Breast epithelium (tissue), 4 donors: Measurements from ENCODE around the gene ARHGAP15. TPM values are rescaled to one million over a fixed set of nuclear protein-coding genes. Genes with fewer than 3 reads are reported as not detected.

ENCODE experiments used
- DNase-seq, 2 donors: peaks; one replicate each; pipeline ENCODE4 v3.0.0-alpha.2; 2019; ENCODE audit warnings: low spot score in 2 of 2
- H3K27ac ChIP-seq, 2 donors: fragments of 200-600 bp; sonication (generic) in 1 of 2; one replicate each; pipeline ENCODE4 v1.5.1; 2016 to 2019; ENCODE audit warnings: mild to moderate bottlenecking in 1 of 2
- H3K27me3 ChIP-seq, 2 donors: fragments of 200-600 bp; sonication (generic) in 1 of 2; one replicate each; pipeline versions ENCODE4 v1.5.1 to v1.6.0; 2017 to 2019; ENCODE audit warnings: control low read depth in 1 of 2, mild to moderate bottlenecking in 1 of 2
- H3K36me3 ChIP-seq: fragments of 200-600 bp; one replicate; pipeline ENCODE4 v1.5.1; 2019
- H3K4me1 ChIP-seq, 2 donors: fragments of 200-600 bp; sonication (generic); one replicate each; pipeline ENCODE4 v1.5.1; 2016 to 2019; ENCODE audit warnings: control low read depth in 1 of 2
- H3K4me3 ChIP-seq, 3 donors: fragments of 200-600 bp; sonication (generic); 1 replicate in 2 of 3; 2 replicates in 1 of 3; pipeline ENCODE4 v1.5.1; 2016 to 2019; ENCODE audit warnings: mild to moderate bottlenecking in 3 of 3, moderate library complexity in 2 of 3
- H3K9me3 ChIP-seq, 2 donors: fragments of 200-600 bp; sonication (generic) in 1 of 2; one replicate each; pipeline ENCODE4 v1.5.1; 2016 to 2019; ENCODE audit warnings: control low read depth in 1 of 2
- POLR2A ChIP-seq: fragments of 450-650 bp; IDR thresholded peaks from one replicate; pipeline ENCODE4 v1.6.1; 2016; ENCODE audit warnings: antibody characterized with exemption, mild to moderate bottlenecking, moderate library complexity
- POLR2AphosphoS5 ChIP-seq, 3 donors: sonication (generic); formaldehyde crosslinking; IDR thresholded peaks; one replicate each; pipeline ENCODE4 v1.6.1; 2017; ENCODE audit warnings: antibody characterized with exemption in 3 of 3
- intact Hi-C: fragments of 100-400 bp; cut with DNase I; formaldehyde crosslinking; loops from one replicate; pipeline ENCODE4 v1.15.1; 2023; ENCODE audit warnings: low total_unique reads
- total RNA-seq, 3 donors: library from RNA; depleted of rRNA; stranded (reverse); fragments of >200 nt; gene quantifications; one replicate each; pipeline ENCODE4 v1.1.0, GENCODE V29; 2016
- TF ChIP-seq, protein P1 (sequence below), 3 donors: fragments of 450-650 bp; IDR thresholded peaks; one replicate each; pipeline ENCODE4 v1.5.1; 2016 to 2017; ENCODE audit warnings: antibody characterized with exemption in 3 of 3, mild to moderate bottlenecking in 3 of 3, moderate library complexity in 3 of 3

Gene ARHGAP15
- total RNA-seq, 3 donors from 2014 or later: 8.9 to 13.4 (median 10.7) TPM

DNA sequence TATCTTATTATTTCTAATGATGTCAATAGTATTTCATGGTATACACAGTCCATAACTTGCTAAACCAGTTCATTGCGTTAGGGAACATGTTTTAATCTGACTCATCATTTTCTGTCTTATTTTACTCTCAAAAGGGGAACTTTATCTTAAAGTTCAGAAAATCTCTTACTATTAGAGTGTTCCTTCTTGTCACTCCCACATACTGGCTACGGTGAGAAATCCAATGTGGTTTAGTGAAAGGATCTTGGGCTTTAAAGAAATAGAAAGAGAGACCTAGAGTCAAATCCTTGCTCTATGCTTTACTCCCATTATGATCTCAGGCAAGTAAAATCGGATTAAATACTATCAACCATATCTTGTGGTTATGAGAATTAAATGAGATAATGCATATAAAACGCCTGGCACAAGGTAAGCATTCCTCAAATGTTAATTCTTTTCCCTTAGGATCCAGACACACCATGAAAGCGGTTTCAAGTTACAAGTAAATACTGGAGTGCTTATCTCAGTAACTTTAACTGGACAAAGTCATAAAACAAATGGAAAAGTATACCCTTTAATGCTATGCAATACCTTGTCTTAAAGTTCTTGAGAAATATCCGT is 576.0 kb downstream of the ARHGAP15 start:
- no peaks in the 10 kb centered on the region for H3K9me3 ChIP-seq
- no peaks in the 10 kb centered on the region for H3K36me3 ChIP-seq
- peaks cover 0 to 6% of the 10 kb centered on the region in 2 donors for H3K4me1 ChIP-seq
- no peak overlapping the region for H3K27ac ChIP-seq
- DNase-seq: no peak
- intact Hi-C loops: no loop called here
- TF ChIP-seq POLR2AphosphoS5 (IDR thresholded peaks at IDR 0.05) (no peak), POLR2A (no peak)
- TF ChIP-seq, protein P1, sequence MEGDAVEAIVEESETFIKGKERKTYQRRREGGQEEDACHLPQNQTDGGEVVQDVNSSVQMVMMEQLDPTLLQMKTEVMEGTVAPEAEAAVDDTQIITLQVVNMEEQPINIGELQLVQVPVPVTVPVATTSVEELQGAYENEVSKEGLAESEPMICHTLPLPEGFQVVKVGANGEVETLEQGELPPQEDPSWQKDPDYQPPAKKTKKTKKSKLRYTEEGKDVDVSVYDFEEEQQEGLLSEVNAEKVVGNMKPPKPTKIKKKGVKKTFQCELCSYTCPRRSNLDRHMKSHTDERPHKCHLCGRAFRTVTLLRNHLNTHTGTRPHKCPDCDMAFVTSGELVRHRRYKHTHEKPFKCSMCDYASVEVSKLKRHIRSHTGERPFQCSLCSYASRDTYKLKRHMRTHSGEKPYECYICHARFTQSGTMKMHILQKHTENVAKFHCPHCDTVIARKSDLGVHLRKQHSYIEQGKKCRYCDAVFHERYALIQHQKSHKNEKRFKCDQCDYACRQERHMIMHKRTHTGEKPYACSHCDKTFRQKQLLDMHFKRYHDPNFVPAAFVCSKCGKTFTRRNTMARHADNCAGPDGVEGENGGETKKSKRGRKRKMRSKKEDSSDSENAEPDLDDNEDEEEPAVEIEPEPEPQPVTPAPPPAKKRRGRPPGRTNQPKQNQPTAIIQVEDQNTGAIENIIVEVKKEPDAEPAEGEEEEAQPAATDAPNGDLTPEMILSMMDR (IDR thresholded peaks at IDR 0.05): no peak
- no peak overlapping the region for H3K4me3 ChIP-seq
- H3K27me3 ChIP-seq: no peaks in the 10 kb centered on the region

DNA sequence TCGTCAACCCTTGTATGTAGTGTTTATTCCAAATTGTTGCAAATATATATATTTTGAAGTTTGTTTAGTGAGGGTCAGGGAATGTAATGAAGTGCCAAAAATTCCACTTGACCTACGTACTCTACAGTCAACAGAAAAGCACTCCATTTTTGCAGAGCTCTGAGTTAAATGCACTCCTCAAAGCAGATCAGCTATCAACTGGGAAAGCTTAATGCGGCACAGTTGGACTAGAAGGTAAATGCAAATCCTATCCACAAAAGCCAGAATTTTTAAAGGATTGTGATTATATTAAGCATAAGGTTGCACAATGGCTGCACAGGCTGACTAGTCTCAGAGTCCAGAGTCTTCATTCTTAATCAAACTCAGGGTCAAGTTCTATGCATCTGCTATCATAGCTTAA is 577.1 kb downstream of the ARHGAP15 start:
- H3K9me3 ChIP-seq: no peaks in the 10 kb centered on the region
- no peaks in the 10 kb centered on the region for H3K4me1 ChIP-seq
- no peak overlapping the region for H3K27ac ChIP-seq
- no peaks in the 10 kb centered on the region for H3K27me3 ChIP-seq
- H3K4me3 ChIP-seq: no peak overlapping the region
- TF ChIP-seq, protein P1 (IDR thresholded peaks at IDR 0.05): no peak
- TF ChIP-seq POLR2A (no peak), POLR2AphosphoS5 (IDR thresholded peaks at IDR 0.05) (no peak)
- DNase-seq: no peak
- H3K36me3 ChIP-seq: no peaks in the 10 kb centered on the region
- intact Hi-C loops: no loop called here

DNA sequence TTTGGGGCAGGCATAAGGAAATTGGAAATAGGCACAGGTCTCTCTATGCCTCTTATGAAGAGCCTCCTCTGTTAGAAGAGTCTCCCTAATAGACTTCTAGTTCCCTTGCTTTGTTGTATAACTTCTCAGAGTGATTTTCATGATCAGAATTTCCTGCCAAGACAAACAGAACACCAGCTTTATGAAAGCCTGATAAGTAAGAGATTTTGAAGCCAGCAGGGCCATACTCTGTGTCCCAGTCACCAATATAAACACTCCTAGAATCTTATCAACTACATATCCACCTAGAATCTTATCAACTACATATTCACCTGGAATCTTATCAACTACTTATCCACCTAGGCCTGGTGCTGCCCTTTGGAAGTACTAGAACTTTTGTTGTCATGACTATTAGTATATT is 579.5 kb downstream of the ARHGAP15 start:
- TF ChIP-seq, protein P1 (IDR thresholded peaks at IDR 0.05): no peak
- TF ChIP-seq POLR2A (no peak), POLR2AphosphoS5 (IDR thresholded peaks at IDR 0.05) (no peak)
- Histone ChIP-seq H3K27me3 (no peaks in the 10 kb centered on the region), H3K4me3 (no peak overlapping the region), H3K9me3 (no peaks in the 10 kb centered on the region), H3K4me1 (no peaks in the 10 kb centered on the region), H3K36me3 (no peaks in the 10 kb centered on the region), H3K27ac (no peak overlapping the region)
- intact Hi-C loops: no loop called here
- no peak for DNase-seq

DNA sequence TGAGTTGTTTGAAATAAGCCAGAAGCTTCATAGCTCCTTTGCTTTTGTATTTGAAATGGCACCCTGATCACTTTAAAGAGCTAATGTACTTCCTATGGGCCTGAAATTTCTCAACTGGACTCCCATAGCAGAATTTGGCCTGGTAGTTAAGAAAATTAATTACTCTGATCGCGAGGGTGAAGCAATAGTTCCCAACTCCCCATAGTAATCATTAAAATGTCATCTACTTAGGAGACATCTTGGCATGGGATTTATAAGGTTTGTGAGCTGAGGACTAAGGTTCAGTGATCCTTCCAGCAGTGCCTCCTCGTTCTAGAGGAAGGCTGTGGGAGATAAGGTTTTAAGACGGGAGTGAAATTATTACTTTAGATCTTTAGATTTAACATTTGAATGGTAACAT is 581.0 kb downstream of the ARHGAP15 start:
- intact Hi-C loops: no loop called here
- Histone ChIP-seq H3K4me1 (no peaks in the 10 kb centered on the region), H3K4me3 (no peak overlapping the region), H3K36me3 (no peaks in the 10 kb centered on the region), H3K9me3 (no peaks in the 10 kb centered on the region), H3K27me3 (no peaks in the 10 kb centered on the region), H3K27ac (no peak overlapping the region)
- TF ChIP-seq POLR2A (no peak), POLR2AphosphoS5 (IDR thresholded peaks at IDR 0.05) (no peak)
- TF ChIP-seq, protein P1 (IDR thresholded peaks at IDR 0.05): no peak
- no peak for DNase-seq

DNA sequence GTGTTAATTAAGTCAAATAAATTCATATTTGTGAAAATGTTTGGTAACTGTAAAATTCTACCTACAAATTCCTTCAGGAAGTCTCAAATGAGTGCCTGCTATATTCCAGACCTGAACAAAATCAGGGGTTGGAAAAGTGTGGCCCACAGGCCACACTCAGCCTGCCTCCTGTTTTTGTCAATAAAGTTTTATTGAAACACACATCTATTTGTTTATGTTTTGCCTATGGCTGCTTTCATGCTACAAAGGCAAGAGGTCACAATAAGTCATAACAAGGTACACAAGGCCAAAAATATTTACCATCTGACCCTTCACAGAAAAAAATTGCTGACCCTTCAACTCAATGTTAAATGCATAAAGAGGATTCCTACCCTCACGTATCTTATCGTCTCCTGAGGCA is 581.7 kb downstream of the ARHGAP15 start:
- DNase-seq: no peak
- Histone ChIP-seq H3K4me1 (no peaks in the 10 kb centered on the region), H3K27ac (no peak overlapping the region), H3K36me3 (no peaks in the 10 kb centered on the region), H3K27me3 (no peaks in the 10 kb centered on the region), H3K4me3 (no peak overlapping the region), H3K9me3 (no peaks in the 10 kb centered on the region)
- intact Hi-C loops: no loop called here
- TF ChIP-seq POLR2AphosphoS5 (IDR thresholded peaks at IDR 0.05) (no peak), POLR2A (no peak)
